Stimulated activated CD8-positive, alpha-beta memory T cell treated with anti-CD3 and anti-CD28 coated beads, Interleukin-7, amount 100 ng/mL, for 48 hours (primary cell): ENCODE results near the gene ZNF813.
"Not testable (repeated sequence)": the region's sequence is repeated elsewhere in the genome, so short reads cannot be mapped to it uniquely, and the experiment has no call there.

Source experiments
- DNase-seq, 2 donors: peaks; one replicate each; pipeline ENCODE4 v3.0.0-alpha.2; 2020; ENCODE audit warnings: low read depth in 1 of 2; ENCODE audit errors: extremely low read depth in 1 of 2

The ZNF813 gene

GRCh38 chr19:53475470-53475869 is 7.9 kb downstream of the ZNF813 start:
- not testable (repeated sequence) for DNase-seq

GRCh38 chr19:53483751-53484150 is 16.2 kb downstream of the ZNF813 start:
- not testable (repeated sequence) for DNase-seq

GRCh38 chr19:53485046-53486004 is 17.8 kb downstream of the ZNF813 start:
- DNase-seq, result no peak

GRCh38 chr19:53492153-53492552 is 24.6 kb downstream of the ZNF813 start:
- no peak for DNase-seq

- DNase-seq, result not testable (repeated sequence)
Observed at GRCh38 chr19:53497311-53498023, 29.9 kb downstream of the ZNF813 start.

- not testable (repeated sequence) for DNase-seq
Observed at GRCh38 chr19:53498024-53498395, 30.5 kb downstream of the ZNF813 start.

- DNase-seq, result not testable (repeated sequence)
Observed at GRCh38 chr19:53503151-53503550, 35.6 kb downstream of the ZNF813 start.

- not testable (repeated sequence) for DNase-seq
Observed at GRCh38 chr19:53503671-53504364, 36.3 kb downstream of the ZNF813 start.

- not testable (repeated sequence) for DNase-seq
Observed at GRCh38 chr19:53504365-53504703, 36.8 kb downstream of the ZNF813 start.

GRCh38 chr19:53504885-53505284 is 37.4 kb downstream of the ZNF813 start:
- no peak for DNase-seq

GRCh38 chr19:53506728-53507127 is 39.2 kb downstream of the ZNF813 start:
- no peak for DNase-seq

- no peak for DNase-seq
Observed at GRCh38 chr19:53507523-53508442, 40.2 kb downstream of the ZNF813 start.

- DNase-seq, result no peak
Observed at GRCh38 chr19:53509443-53509842, 41.9 kb downstream of the ZNF813 start.

GRCh38 chr19:53509845-53510244 is 42.3 kb downstream of the ZNF813 start:
- DNase-seq, result no peak

GRCh38 chr19:53511357-53511756 is 43.8 kb downstream of the ZNF813 start:
- no peak for DNase-seq

GRCh38 chr19:53511933-53512374 is 44.4 kb downstream of the ZNF813 start:
- no peak for DNase-seq

- DNase-seq, result not testable (repeated sequence)
Observed at GRCh38 chr19:53515047-53515446, 47.5 kb downstream of the ZNF813 start.

- DNase-seq, result no peak
Observed at GRCh38 chr19:53517114-53517741, 49.7 kb downstream of the ZNF813 start.

GRCh38 chr19:53518121-53518520 is 50.6 kb downstream of the ZNF813 start:
- no peak for DNase-seq

GRCh38 chr19:53518716-53519115 is 51.2 kb downstream of the ZNF813 start:
- no peak for DNase-seq
